OCI-M2 (cell line): ENCODE data around the gene SLC39A10.

Experiments
- DNase-seq: peaks from one replicate; lab custom pipeline; 2025; ENCODE audit not compliant: unreplicated experiment; lab: John Stamatoyannopoulos, UW

The SLC39A10 gene

DNA sequence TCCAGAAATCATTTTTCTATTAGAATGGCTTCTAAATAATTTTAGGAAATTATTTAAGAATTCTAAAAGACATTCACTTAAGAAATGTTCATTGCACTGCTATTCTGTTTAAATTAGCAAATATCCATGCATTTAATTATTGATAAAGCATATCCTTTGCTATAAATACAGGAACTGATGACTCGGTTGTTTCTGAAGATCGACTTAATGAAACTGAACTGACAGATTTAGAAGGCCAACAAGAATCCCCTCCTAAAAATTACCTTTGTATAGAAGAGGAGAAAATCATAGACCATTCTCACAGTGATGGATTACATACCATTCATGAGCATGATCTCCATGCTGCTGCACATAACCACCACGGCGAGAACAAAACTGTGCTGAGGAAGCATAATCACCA is 59.4 kb downstream of the SLC39A10 start:
- DNase-seq = no peak

DNA sequence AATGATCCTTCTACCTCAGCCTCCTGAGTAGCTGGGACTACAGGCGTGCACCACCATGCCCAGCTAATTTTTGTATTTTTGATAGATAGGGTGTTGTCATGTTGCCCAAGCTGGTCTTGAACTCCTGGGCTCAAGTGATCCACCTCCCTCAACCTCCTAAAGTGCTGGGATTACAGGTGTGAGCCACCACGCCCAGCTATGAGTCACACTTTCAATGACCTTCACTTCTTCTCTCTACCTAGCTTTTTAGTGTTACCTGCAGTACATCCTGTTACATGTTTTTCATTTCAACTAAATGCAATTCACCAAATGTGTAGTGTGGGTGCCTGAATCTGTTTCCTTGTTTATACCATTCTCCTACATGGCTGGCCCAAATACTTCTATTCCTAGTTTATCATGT is 64.0 kb downstream of the SLC39A10 start:
- DNase-seq = no peak

DNA sequence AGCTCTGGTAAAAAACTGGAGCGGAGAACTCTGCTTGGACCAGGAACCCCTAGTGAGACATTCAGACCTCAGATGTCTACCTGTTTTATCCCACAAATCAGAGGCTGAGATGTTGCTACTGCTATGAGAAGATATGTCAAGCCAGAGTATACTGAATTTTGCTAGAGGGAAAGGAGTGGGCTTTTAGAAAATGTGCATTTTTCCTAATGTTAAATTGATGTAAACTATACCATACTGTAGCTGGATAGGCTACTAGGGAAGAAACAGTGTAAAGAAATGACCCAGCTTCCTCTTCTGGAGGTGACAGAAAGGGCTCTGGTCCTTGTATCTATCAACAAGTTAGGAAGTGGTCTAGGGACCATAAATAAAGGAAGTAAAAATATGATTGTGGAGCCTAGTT is 65.0 kb downstream of the SLC39A10 start:
- DNase-seq = no peak

DNA sequence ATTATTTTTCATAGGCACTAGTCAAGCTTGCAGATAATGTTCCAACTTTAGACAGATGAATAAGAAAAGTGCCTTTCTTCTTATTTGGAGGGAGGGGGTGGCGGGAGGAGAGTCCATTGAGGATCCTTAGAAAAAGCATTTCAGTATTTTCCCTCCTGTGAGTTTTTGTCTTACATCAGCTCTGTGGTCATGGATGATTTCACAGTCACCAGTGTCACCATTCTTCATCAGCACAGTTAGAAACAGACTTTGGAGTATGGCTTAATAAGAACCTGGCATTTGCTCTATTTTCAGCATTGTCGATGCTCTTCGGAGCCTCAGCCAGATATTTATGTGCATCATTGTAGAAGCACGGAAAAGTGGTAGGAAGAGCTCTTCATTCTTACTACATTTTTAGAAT is 70.1 kb downstream of the SLC39A10 start:
- DNase-seq = no peak

DNA sequence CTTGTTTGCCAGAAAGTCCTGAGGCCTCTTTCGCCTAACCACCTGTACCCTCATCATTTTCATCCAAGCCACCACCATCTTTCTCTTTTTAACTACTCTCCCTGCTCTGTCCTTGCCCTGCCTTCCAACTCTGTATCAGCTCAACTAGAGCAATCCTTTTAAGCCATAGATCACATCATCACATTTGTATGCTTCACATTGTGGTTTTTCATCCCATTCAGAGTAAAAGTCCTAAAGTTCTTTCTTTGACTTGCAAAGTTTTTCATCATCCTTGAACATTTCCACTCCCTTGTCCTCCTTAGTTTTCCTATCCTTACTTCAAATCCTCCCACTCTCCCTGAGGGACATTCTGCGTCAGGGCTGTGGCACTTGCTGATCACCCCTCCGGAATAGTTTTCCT is 73.9 kb downstream of the SLC39A10 start:
- DNase-seq = no peak

DNA sequence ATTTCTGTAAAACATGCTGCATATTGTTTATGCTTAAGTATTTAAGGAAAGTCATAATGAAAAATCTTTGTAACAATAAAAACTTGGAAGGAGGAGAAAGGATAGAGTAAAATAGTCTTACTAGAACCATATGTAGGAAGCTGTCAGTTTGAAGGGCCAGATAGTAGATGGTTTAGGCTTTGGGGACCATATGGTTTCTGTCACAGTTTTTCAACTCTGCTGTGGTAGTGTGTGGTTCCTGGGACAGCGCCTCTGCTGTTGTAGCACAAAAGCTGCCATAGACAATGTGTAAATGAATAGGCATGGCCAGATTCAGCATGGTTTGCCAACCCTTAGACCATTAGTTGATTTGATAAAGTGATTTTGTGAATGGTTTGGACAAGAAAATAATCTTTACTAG is 75.5 kb downstream of the SLC39A10 start:
- DNase-seq = no peak

DNA sequence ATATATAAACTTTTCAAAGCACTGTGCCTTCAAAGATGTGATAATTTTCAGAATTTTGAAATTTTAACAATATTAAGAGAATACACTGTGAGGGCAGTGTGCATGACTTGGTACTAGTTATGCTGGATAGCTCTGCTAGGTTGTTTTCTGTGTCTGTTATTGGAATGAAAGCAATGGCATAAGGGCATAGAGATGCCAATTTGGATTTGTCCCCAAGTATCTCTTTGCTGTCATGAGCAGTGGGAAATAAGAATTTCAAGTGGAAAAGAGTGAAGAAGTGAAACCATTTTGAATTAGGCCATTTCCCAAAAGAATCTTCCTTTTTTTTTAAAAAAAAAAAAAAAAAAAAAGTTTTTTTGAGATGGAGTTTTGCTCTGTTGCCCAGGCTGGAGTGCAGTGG is 76.8 kb downstream of the SLC39A10 start:
- no peak for DNase-seq

DNA sequence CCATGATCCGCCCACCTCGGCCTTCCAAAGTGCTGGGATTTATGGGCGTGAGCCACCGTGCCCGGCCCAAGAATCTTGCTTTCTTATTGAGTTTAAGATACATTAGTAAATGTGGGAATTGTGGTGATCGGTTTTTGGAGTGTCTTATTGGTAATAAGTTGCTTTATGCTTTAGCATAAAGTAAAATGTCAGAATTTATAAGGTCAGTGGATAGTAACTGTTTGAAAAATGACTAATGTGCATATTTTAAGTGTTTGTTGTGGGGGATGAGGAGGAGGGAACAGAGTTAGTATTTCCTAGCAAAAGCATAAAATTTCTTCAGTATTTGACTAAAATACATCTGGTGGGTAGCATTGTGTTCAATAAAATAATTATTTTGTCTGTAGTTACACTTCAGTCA is 77.4 kb downstream of the SLC39A10 start:
- no peak for DNase-seq

DNA sequence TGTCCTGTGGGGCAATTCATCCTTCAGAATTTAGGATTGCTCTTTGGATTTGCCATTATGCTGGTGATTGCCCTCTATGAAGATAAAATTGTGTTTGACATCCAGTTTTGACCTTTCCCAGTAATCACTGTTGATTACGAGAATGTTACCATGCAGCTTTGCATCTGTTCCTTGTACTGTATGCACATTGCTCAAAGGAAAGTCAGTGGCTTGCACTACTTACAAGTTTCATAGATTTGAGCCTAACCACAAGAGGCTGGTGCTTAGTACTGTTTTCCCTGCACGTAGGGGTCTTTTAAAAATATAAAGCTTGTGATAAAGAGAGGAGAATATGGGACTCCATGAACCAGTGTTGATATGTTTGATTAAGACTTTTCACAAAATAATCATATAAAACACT is 77.9 kb downstream of the SLC39A10 start:
- no peak for DNase-seq

DNA sequence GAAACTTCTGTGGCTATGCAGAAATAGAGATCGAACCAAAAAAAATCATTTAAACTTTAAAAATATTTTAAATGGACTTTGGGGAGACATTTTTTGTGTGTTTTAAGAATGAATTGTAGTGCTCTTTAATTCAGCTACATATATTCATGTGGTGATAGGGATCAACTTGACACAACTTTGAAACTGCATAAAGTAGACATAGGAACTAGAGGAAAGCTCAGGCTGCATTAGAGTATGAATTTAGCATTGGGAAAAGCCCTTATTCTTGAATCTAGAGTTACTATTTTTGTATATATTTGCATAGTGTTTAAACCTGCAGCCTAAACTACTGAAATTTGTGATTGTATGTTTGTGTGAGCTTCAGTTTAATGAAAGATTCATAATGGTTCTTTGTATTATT is 78.3 kb downstream of the SLC39A10 start:
- DNase-seq = no peak

DNA sequence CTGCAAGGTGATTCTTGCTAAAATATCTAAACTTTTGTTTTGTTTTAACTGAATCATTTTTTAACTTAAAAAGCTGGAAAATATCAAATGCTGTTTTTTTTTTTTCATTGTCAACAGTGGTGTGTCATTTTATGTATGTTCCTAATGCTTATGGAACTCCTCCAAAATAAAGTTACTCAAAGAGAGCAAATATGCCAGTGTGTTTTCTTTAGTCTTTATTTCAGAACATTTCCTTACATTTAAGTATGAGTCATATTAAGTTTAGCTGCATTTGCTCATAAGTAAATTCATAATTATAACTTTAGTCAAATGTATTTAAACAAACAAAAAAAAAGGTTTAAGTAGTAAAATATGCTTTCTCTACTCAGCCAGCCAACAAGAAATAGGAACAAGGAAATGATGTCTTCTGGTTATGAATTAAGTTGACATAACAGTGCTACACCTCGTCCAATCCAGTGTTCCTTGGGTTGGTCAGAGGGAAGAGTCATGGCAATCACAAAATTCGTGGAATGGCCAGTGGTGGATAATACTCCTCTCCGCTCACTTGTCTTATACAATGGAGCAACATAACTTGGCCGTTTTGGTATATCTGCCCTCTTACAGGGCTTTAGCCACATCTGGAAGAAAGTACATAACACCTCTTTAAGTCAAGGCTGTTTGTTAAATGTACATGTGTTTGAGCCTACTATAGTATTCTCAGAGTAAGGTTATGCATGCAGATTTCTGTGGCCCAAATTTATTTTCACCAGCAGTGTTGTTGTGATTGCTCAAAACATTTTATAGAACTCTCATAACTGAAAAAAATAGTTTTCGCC is 80.7 kb downstream of the SLC39A10 start:
- DNase-seq = no peak

DNA sequence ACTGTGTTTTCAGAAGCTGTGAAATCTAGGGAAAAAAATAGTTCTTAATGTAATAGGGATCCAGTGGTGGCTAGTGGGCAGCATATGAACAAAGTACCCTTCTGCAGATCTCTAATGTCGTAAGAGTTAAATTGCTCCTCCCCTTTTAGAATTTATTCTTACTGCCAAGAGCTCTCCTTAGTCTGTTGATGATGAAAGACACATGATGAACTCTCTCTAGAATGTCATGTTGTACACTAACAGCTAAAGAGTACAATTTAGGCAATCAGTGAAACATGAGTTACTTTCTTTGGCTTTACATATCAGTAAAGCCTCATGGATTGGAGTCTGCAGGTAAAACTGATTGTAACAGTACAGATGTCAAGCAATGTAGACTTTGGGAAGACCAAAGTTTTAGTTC is 84.2 kb downstream of the SLC39A10 start:
- no peak for DNase-seq

DNA sequence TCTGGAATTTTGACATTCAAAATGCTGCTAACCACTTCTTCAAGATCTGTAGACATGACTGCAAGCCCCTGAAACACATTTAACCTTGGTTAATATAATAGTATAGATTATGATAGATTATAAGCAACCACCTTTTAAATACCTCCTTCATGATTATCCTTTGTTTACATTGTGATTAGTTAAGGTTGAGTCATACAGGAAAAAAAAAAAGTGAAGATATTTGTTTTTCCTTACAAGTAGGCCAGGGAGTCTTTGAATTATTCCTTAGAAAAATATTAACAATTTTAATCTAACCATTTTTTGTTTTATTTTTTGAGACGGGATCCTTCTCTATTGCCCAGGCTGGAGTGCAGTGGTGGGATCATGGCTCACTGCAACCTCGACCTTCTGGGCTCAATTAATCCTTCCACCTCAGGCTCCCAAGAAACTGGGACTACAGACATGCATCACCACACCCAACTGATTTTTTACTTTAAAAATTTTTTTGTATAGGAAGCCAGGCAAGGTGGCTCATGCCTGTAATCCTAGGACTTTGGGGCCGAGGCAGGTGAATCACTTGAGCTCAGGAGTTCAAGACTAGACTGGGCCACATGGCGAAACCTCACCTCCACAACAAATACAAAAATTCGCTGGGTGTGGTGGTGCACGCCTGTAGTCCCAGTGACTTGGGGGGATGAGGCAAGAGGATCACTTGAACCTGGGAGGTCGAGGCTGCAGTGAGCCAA is 99.4 kb downstream of the SLC39A10 start:
- no peak for DNase-seq

DNA sequence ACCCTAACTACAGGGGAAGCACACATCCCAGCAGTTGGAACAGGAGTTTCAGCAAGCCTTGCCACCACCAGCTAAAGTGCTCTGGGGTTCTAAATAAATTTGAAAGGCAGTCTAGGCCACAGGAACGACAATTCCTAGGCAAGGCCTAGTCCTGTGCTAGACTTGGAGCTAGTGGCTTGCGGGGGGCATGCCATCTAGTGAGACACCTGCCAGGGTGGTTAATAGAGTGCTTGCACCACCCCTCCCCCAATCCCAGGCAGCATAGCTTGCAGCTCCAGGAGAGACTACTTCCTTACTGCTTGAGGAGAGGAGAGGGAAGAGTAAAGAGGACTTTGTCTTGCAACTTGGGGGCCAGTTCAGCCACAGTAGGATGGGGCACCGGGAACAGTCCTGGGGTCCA is 101.8 kb downstream of the SLC39A10 start:
- DNase-seq = no peak

DNA sequence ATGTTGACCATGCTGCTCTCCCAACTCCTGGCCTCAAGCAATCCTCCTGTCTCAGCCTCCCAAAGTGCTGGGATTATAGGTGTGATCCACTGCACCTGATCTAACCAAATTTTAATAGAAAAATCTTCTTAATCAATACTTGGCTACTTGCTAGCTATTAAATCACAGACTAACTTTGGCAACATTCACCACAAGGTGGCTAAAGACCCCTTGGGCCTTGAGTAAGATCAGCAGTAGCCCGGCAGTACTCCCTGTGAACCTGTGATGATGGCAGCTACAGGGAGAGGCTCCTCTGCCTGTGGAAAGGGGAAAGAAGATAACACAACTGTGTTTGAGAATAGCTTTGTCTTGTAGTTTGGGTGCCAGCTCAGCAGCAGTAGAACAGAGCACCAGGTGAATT is 102.9 kb downstream of the SLC39A10 start:
- DNase-seq = no peak

DNA sequence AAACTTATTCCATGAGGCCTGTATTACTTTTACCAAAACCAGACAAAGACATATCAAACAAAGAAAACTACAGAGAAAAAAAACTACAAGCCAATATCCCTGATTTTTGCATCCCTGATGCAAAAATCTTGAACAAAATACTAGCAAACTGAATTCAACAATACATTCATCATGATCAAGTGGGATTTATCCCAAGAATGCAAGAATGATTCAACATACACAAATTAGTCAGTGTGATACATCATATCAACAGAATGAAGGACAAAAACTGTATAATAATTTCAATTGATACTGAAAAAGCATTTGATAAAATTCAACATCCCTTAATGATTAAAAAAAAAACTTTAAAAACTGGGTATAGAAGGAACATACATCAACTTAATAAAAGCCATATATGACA is 106.8 kb downstream of the SLC39A10 start:
- no peak for DNase-seq

DNA sequence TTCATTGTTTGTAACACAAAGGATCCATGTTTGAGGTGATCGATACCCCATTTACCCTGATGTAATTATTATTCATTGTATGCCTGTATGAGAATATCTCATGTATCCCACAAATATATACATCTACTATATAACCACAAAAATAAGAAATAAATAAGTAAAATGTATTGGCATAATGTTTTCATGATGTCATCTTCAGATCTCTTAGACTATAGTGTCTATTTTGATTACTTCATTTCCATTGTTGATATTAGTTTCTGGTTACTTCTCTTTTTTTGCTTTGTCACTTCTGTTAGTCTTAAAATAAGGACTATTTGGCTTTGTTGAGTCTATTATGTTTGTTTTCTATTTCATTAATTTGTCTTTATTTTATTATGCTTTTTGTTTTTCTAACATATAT is 109.7 kb downstream of the SLC39A10 start:
- DNase-seq = no peak

DNA sequence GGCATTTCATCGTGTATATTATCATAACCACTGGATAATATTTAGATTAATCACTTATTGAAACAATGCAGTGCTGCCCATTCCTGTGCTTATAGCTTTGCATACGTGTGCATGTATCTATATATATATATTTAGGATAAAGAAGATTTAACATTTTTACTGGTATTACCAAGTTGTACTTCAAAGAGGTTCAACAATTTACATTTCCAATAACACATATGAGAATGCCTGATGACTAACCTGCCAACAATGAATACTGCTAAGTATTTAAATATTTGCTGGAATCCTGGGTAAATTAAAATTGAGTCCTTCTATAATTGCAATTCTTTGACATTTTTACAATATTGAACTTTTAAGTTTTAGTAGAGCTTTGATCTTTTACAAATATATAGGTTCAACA is 111.4 kb downstream of the SLC39A10 start:
- no peak for DNase-seq

DNA sequence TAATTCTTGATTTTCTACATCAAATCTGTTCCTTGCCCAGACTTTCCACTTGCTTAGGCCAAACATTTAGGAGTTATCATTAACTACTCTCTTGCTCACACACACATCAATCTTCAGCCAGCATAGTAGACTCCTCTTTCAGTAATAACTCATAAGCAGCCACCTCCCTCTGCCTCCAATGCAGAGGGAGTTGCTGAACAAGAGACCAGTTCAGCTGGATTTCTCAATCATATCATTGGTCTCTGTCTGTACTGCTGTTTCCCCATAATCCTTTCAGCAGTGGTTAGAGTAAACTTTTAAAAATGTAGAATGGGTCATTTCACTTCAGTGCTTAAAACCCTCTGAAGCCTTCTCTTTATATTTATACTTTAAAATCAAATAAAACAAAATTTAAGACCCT is 112.9 kb downstream of the SLC39A10 start:
- no peak for DNase-seq

DNA sequence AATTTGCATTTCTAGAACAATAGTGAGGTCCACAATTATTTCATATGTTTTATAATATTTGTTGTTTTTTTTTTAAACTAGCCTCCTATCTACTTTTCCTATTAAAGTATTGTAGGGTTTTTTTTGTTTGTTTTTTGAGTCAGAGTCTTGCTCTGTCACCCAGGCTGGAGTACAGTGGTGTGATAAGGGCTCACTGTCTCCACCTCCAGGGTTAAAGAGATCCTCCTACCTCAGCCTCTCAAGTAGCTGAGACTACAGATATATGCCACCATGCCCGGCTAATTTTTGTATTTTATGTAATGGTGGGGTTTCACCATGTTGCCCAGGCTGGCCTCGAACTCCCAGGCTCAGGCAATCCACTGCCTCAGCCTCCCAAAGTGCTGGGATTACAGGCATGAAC is 122.5 kb downstream of the SLC39A10 start:
- no peak for DNase-seq

DNA sequence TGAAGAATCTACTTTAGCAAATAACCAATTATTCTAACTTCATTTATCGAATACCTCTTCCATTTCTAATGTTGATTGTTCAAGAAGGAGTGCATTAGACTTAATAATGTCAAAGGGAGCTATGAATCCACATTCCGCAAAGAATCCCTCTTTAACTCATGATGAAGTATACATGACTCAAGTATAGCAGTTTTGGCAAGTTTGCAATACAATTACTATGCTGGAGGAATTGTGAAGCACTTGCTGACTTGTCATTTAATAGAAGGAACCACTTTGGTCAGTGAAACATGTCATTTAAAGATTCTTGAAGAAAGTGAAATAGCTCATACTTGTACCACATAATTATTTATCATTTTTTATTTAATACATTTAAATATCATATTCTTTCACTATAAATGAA is 125.1 kb downstream of the SLC39A10 start:
- no peak for DNase-seq
